GM12892 (cell line): Measurements from ENCODE around the gene CDCP2.
"Not testable (repeated sequence)": the region's sequence is repeated elsewhere in the genome, so short reads cannot be mapped to it uniquely, and the experiment has no call there.

Experiments used
- POLR2A ChIP-seq: IDR thresholded peaks from 2 replicates; pipeline ENCODE4 v1.6.1; 2011; ENCODE audit warnings: low read depth, low read length, control low read depth
- POLR2AphosphoS5 ChIP-seq: IDR thresholded peaks from 2 replicates; pipeline ENCODE4 v1.6.1; 2011; ENCODE audit warnings: low read depth, low read length, control low read depth

GRCh38 chr1:54166357-54166756, 13.6 kb upstream of the CDCP2 start:
- TF ChIP-seq POLR2A, POLR2AphosphoS5: not testable (repeated sequence)
